HG03175 (cell line): ENCODE data around the gene ST3GAL4.
"Not testable (repeated sequence)": the region's sequence is repeated elsewhere in the genome, so short reads cannot be mapped to it uniquely, and the experiment has no call there.

Experiments
- ATAC-seq: cut with Tn5 transposase; IDR thresholded peaks from one replicate; pipeline ENCODE4 v1.9.1; 2021; ENCODE audit warnings: mild to moderate bottlenecking, moderate library complexity; ENCODE audit not compliant: unreplicated experiment

ST3GAL4 gene

GRCh38 chr11:126362879-126363655 is 7.6 kb downstream of the ST3GAL4 start:
- ATAC-seq = no peak

GRCh38 chr11:126363706-126364248 is 8.3 kb downstream of the ST3GAL4 start:
- ATAC-seq = no peak

GRCh38 chr11:126364735-126365134 is 9.2 kb downstream of the ST3GAL4 start:
- not testable (repeated sequence) for ATAC-seq

GRCh38 chr11:126365508-126365907 is 10.0 kb downstream of the ST3GAL4 start:
- not testable (repeated sequence) for ATAC-seq

- no peak for ATAC-seq
These were observed 10.8 kb downstream of the ST3GAL4 start for GRCh38 chr11:126366064-126366822.

- not testable (repeated sequence) for ATAC-seq
These were observed 11.6 kb downstream of the ST3GAL4 start for GRCh38 chr11:126366823-126367654.

GRCh38 chr11:126367806-126368205 is 12.3 kb downstream of the ST3GAL4 start:
- ATAC-seq = not testable (repeated sequence)

- not testable (repeated sequence) for ATAC-seq
These were observed 13.0 kb downstream of the ST3GAL4 start for GRCh38 chr11:126368336-126369119.

- no peak for ATAC-seq
These were observed 14.5 kb downstream of the ST3GAL4 start for GRCh38 chr11:126370016-126370415.

GRCh38 chr11:126371595-126371994 is 16.1 kb downstream of the ST3GAL4 start:
- no peak for ATAC-seq

- ATAC-seq = not testable (repeated sequence)
These were observed 18.0 kb downstream of the ST3GAL4 start for GRCh38 chr11:126373389-126374066.

GRCh38 chr11:126374562-126375300 is 19.2 kb downstream of the ST3GAL4 start:
- ATAC-seq = not testable (repeated sequence)

GRCh38 chr11:126375726-126376125 is 20.2 kb downstream of the ST3GAL4 start:
- ATAC-seq = no peak

- ATAC-seq = no peak
These were observed 23.3 kb downstream of the ST3GAL4 start for GRCh38 chr11:126378763-126379162.

- no peak for ATAC-seq
These were observed 25.4 kb downstream of the ST3GAL4 start for GRCh38 chr11:126380909-126381308.

- ATAC-seq = not testable (repeated sequence)
These were observed 26.5 kb downstream of the ST3GAL4 start for GRCh38 chr11:126381960-126382359.

GRCh38 chr11:126382641-126383040 is 27.2 kb downstream of the ST3GAL4 start:
- ATAC-seq = not testable (repeated sequence)
